B cell (primary cell): ENCODE measurements around the gene CTNNA3. TPM values are rescaled to one million over a fixed set of nuclear protein-coding genes. Genes with fewer than 3 reads are reported as not detected.

Experiments used
- ATAC-seq: fragments of 200-7000 bp; cut with Tn5 transposase; one replicate; pipeline ENCODE4 v1.10.0; 2021; ENCODE audit warnings: low read depth, mild to moderate bottlenecking, moderate number of reproducible peaks, moderate library complexity
- CTCF ChIA-PET: fragments of 350-600 bp; sonication (Branson Sonifier 250); formaldehyde crosslinking; loops from one replicate; lab custom pipeline; 2021; ENCODE audit warnings: antibody characterized with exemption, inconsistent platforms; lab: Charles Lee
- POLR2A ChIA-PET: fragments of 350-600 bp; sonication (Branson Sonifier 250); formaldehyde crosslinking; loops from one replicate; lab custom pipeline; 2021; ENCODE audit warnings: antibody characterized with exemption; lab: Charles Lee
- DNase-seq: peaks from one replicate; pipeline ENCODE4 v3.0.0; 2013
- H2AFZ ChIP-seq: 2 replicates; pipeline ENCODE4 v1.6.1; 2012; ENCODE audit warnings: mild to moderate bottlenecking, low read depth, low read length; ENCODE audit not compliant: insufficient read depth, poor library complexity, severe bottlenecking
- H3K27ac ChIP-seq, 2 donors: 1 replicate in 1 of 2; 2 replicates in 1 of 2; pipeline ENCODE4 v1.5.1; 2012 to 2013; ENCODE audit warnings: low read length in 2 of 2, mild to moderate bottlenecking in 2 of 2, moderate library complexity in 1 of 2
- H3K27me3 ChIP-seq, 4 experiments: fragments of 200-600 bp in 1 of 4; sonication (generic) in 1 of 4; replicated peaks in 1 of 4; 1 replicate in 2 of 4; 2 replicates in 2 of 4; pipeline versions ENCODE4 v1.6.1 to v1.7.0; 2013 to 2016; ENCODE audit warnings: low read length in 3 of 4, mild to moderate bottlenecking in 2 of 4, mixed read lengths in 1 of 4, moderate library complexity in 1 of 4; ENCODE audit not compliant: insufficient read depth in 4 of 4, control insufficient read depth in 3 of 4; ENCODE audit errors: control extremely low read depth in 1 of 4
- H3K36me3 ChIP-seq, 2 experiments: replicated peaks in 1 of 2; 1 replicate in 1 of 2; 2 replicates in 1 of 2; pipeline versions ENCODE4 v1.6.1 to v1.7.1; 2013; ENCODE audit warnings: low read length in 1 of 2; ENCODE audit not compliant: insufficient read depth in 2 of 2, control insufficient read depth in 1 of 2; ENCODE audit errors: control extremely low read depth in 1 of 2, extremely low read depth in 1 of 2
- H3K4me1 ChIP-seq, 2 donors: fragments of 200-600 bp in 1 of 2; sonication (generic) in 1 of 2; 1 replicate in 1 of 2; 2 replicates in 1 of 2; pipeline versions ENCODE4 v1.5.1 to v1.6.1; 2013 to 2017; ENCODE audit warnings: low read length in 2 of 2; ENCODE audit not compliant: control insufficient read depth in 2 of 2, insufficient read depth in 2 of 2
- H3K4me2 ChIP-seq: replicated peaks from 2 replicates; pipeline ENCODE3; 2012; ENCODE audit warnings: mild to moderate bottlenecking, low read depth, low read length; ENCODE audit not compliant: poor library complexity, severe bottlenecking
- H3K4me3 ChIP-seq, 5 experiments: fragments of 200-600 bp in 1 of 5; sonication (generic) in 1 of 5; 1 replicate in 3 of 5; 2 replicates in 2 of 5; pipeline versions ENCODE4 v1.5.1 to v1.7.0; 2011 to 2016; ENCODE audit warnings: low read length in 4 of 5, mild to moderate bottlenecking in 4 of 5, low read depth in 2 of 5, control low read depth in 1 of 5, moderate library complexity in 1 of 5; ENCODE audit not compliant: insufficient read depth in 1 of 5; ENCODE audit errors: control extremely low read depth in 1 of 5, extremely low read depth in 1 of 5
- H3K79me2 ChIP-seq: fragments of 200-600 bp; sonication (generic); one replicate; pipeline ENCODE4 v1.6.0; 2016; ENCODE audit warnings: low read length; ENCODE audit not compliant: control insufficient read depth, insufficient read depth
- H3K9ac ChIP-seq: fragments of 200-600 bp; sonication (generic); 2 replicates; pipeline ENCODE4 v1.6.1; 2017; ENCODE audit warnings: mild to moderate bottlenecking, low read length, moderate library complexity
- H3K9me3 ChIP-seq, 3 donors: one replicate each; pipeline versions ENCODE4 v1.6.1 to v1.7.1; 2013; ENCODE audit warnings: low read length in 2 of 3; ENCODE audit not compliant: control insufficient read depth in 2 of 3, insufficient read depth in 1 of 3; ENCODE audit errors: control extremely low read depth in 1 of 3
- H4K20me1 ChIP-seq: 2 replicates; pipeline ENCODE4 v1.6.0; 2012; ENCODE audit warnings: mild to moderate bottlenecking, low read length; ENCODE audit not compliant: insufficient read depth, control insufficient read depth, poor library complexity, severe bottlenecking
- H3K27ac Mint-ChIP-seq: one replicate; pipeline ENCODE4 v1.8.0; 2021; ENCODE audit warnings: mixed read lengths
- H3K27me3 Mint-ChIP-seq: one replicate; pipeline ENCODE4 v1.8.0; 2021; ENCODE audit warnings: mixed read lengths
- H3K4me1 Mint-ChIP-seq: one replicate; pipeline ENCODE4 v1.8.0; 2021; ENCODE audit warnings: mixed read lengths
- H3K4me3 Mint-ChIP-seq: one replicate; pipeline ENCODE4 v1.8.0; 2021; ENCODE audit warnings: mixed read lengths
- H3K9me3 Mint-ChIP-seq: one replicate; pipeline ENCODE4 v1.8.0; 2022; ENCODE audit warnings: mixed read lengths; ENCODE audit not compliant: insufficient read depth
- CTCF ChIP-seq: fragments of 200-600 bp; IDR thresholded peaks from one replicate; pipeline ENCODE4 v1.8.0; 2022; ENCODE audit warnings: antibody characterized with exemption, mild to moderate bottlenecking
- EZH2 ChIP-seq: IDR thresholded peaks from 2 replicates; pipeline ENCODE4 v1.6.1; 2012; ENCODE audit warnings: borderline replicate concordance, low read depth, mild to moderate bottlenecking, moderate library complexity, low read length; ENCODE audit not compliant: insufficient read depth, poor library complexity, severe bottlenecking
- WGBS: methylation state at CpG from one replicate; pipeline ENCODE4 v1.1.5; 2013; ENCODE audit warnings: missing lambda C conversion rate; ENCODE audit not compliant: insufficient coverage; 5-methylcytosine and 5-hydroxymethylcytosine counted together
- intact Hi-C: fragments of 100-400 bp; cut with micrococcal nuclease; formaldehyde crosslinking; loops from one replicate; pipeline ENCODE4 v1.10.0; 2022
- polyA plus RNA-seq: library from polyadenylated mRNA; depleted of rRNA; stranded (reverse); fragments of >200 nt; gene quantifications from 2 replicates; pipeline ENCODE4 v1.2.3, GENCODE V29; 2012
- total RNA-seq, 2 donors: library from RNA; stranded (reverse); fragments of 120-200 nt in 1 of 2; gene quantifications; 1 replicate in 1 of 2; 2 replicates in 1 of 2; pipeline versions ENCODE4 v1.2.3 to v1.2.4, GENCODE V29; 2013 to 2022

The CTNNA3 gene
- total and polyA plus RNA-seq, 2 donors (not counting 1 experiment from before 2014, with no cell fraction given), result 0.01 TPM; not detected in 1

- Histone ChIP-seq H3K36me3 (no peaks in the 10 kb centered on the region), H3K4me3 (no peak overlapping the region), H3K4me1 (no peaks in the 10 kb centered on the region), H2AFZ (no peak overlapping the region), H4K20me1 (no peaks in the 10 kb centered on the region), H3K79me2 (no peaks in the 10 kb centered on the region), H3K9me3 (peaks cover 0 to 13% (median 2%) of the 10 kb centered on the region in 3 donors), H3K27ac (no peak overlapping the region), H3K4me2 (no peak overlapping the region), H3K27me3 (no peaks in the 10 kb centered on the region), H3K9ac (no peak overlapping the region)
- TF ChIP-seq CTCF (no peak), EZH2 (no peak)
- 67% methylated on average over 3 of the region's 3 CpGs for WGBS
- ChIA-PET POLR2A (no interaction called here), CTCF (no interaction called here)
- DNase-seq, result no peak
- H3K27ac Mint-ChIP-seq, result no peak overlapping the region
- H3K4me1 Mint-ChIP-seq, result no peaks in the 10 kb centered on the region
- no peak for ATAC-seq
- no peak overlapping the region for H3K4me3 Mint-ChIP-seq
- H3K27me3 Mint-ChIP-seq, result no peaks in the 10 kb centered on the region
- intact Hi-C loops, result no loop called here
- peaks cover 6% of the 10 kb centered on the region for H3K9me3 Mint-ChIP-seq
Measured at GRCh38 chr10:66649626-66650025, 1046.4 kb downstream of the CTNNA3 start.

DNA sequence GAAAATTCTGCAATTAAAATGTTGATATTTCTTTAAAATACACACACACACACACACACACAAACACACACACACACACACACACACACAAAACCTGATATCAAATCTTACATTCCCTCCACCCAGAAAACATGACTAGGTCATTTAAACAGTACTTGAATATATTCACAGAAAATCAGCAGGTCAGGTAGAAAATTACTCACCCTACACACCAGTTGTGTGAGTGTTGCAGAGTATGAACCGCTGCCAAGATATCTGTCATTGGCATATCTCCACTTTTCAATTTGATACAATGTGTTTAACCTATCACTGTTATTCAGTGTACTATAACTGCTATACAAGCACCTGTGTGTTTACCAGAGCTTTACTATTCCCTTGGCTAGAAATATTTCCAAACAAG is 1053.8 kb downstream of the CTNNA3 start:
- H2AFZ ChIP-seq, result no peak overlapping the region
- H3K27me3 ChIP-seq, result no peaks in the 10 kb centered on the region
- ChIA-PET POLR2A (no interaction called here), CTCF (no interaction called here)
- Mint-ChIP-seq H3K4me1 (no peaks in the 10 kb centered on the region), H3K4me3 (no peak overlapping the region), H3K27ac (no peak overlapping the region), H3K27me3 (no peaks in the 10 kb centered on the region), H3K9me3 (no peaks in the 10 kb centered on the region)
- no peak for DNase-seq
- intact Hi-C loops, result no loop called here
- no peaks in the 10 kb centered on the region for H3K4me1 ChIP-seq
- no peaks in the 10 kb centered on the region for H3K36me3 ChIP-seq
- no peaks in the 10 kb centered on the region for H4K20me1 ChIP-seq
- H3K79me2 ChIP-seq, result no peaks in the 10 kb centered on the region
- no peak for ATAC-seq
- H3K27ac ChIP-seq, result no peak overlapping the region
- no peaks in the 10 kb centered on the region for H3K9me3 ChIP-seq
- no peak overlapping the region for H3K4me2 ChIP-seq
- H3K4me3 ChIP-seq, result no peak overlapping the region
- no CpG with 5 or more reads among the region's 1 CpG for WGBS
- no peak overlapping the region for H3K9ac ChIP-seq
- TF ChIP-seq EZH2 (no peak), CTCF (no peak)
